MM.1S (cell line): ENCODE results near the gene TRIP6.

Experiments
- EZH2phosphoT487 ChIP-seq: fragments of 300-600 bp; sonication (generic); IDR thresholded peaks from 2 replicates; pipeline ENCODE4 v1.6.1; 2018; ENCODE audit warnings: antibody characterized with exemption, low read length
- TF ChIP-seq, protein P1 (sequence below): fragments of 300-600 bp; sonication (generic); IDR thresholded peaks from 2 replicates; pipeline ENCODE4 v1.5.1; 2016; ENCODE audit warnings: antibody characterized with exemption, low read length, mixed read lengths

DNA sequence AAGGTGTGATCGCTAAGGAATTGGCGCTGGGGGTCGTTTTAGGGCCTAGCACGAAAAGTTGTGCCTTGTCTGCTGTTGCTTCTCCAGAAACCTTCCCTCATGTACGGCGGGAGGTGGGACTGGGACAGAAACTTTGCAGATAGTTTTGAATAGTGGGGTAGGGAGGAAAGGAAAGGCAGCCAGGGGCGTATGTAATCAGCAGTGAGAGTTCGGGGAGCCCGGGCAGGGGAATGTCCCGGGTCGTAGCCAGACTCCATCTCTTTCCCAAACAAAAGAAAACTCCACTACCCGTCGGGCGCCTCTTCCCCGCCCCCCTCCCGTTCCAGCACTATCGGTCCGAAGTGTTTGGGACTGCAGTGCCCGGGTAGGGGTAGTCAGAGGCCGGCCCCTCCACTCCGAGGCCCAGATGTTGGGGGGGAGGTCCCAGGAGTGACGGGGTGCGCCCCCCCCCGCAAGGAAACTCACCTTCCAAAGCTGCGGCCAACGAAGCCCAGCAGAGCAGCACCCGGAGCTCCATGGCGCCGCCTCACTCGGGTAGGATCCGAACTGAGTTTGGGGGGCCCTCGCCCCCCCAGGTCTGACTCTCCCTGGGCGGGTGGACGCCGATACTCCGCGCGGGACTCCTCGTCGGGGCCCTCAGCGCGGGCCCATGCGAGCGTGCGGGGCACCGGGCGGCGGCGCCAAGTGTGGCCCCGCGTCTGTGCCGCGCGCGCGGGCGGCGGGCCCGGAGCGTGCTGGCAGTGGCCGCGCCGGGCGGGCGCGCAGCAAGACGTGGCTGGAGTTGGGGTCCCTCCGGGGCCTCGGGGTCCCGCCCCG lies 40.5 kb upstream of the TRIP6 start:
- TF ChIP-seq, protein P1, sequence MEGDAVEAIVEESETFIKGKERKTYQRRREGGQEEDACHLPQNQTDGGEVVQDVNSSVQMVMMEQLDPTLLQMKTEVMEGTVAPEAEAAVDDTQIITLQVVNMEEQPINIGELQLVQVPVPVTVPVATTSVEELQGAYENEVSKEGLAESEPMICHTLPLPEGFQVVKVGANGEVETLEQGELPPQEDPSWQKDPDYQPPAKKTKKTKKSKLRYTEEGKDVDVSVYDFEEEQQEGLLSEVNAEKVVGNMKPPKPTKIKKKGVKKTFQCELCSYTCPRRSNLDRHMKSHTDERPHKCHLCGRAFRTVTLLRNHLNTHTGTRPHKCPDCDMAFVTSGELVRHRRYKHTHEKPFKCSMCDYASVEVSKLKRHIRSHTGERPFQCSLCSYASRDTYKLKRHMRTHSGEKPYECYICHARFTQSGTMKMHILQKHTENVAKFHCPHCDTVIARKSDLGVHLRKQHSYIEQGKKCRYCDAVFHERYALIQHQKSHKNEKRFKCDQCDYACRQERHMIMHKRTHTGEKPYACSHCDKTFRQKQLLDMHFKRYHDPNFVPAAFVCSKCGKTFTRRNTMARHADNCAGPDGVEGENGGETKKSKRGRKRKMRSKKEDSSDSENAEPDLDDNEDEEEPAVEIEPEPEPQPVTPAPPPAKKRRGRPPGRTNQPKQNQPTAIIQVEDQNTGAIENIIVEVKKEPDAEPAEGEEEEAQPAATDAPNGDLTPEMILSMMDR, result no peak
- TF ChIP-seq EZH2phosphoT487, result no peak
